CD4-positive, alpha-beta T cell treated with Interleukin-10 for 1 hour (primary cell): ENCODE data around the gene SLC40A1.

ENCODE experiments used
- DNase-seq: peaks from one replicate; pipeline ENCODE4 v3.0.0-alpha.2; 2020

SLC40A1 gene

GRCh38 chr2:189561371-189562038, 19.1 kb downstream of the SLC40A1 start:
- DNase-seq = no peak

GRCh38 chr2:189560273-189560586, 20.4 kb downstream of the SLC40A1 start:
- DNase-seq = no peak

GRCh38 chr2:189559579-189560272, 20.9 kb downstream of the SLC40A1 start:
- no peak for DNase-seq

GRCh38 chr2:189558516-189559272, 21.9 kb downstream of the SLC40A1 start:
- DNase-seq = no peak

GRCh38 chr2:189557373-189557772, 23.2 kb downstream of the SLC40A1 start:
- DNase-seq = no peak

- DNase-seq = no peak
These were observed 24.1 kb downstream of the SLC40A1 start for GRCh38 chr2:189556526-189556925.

- no peak for DNase-seq
These were observed 25.4 kb downstream of the SLC40A1 start for GRCh38 chr2:189555232-189555631.

GRCh38 chr2:189553504-189554088, 27.0 kb downstream of the SLC40A1 start:
- DNase-seq = no peak

GRCh38 chr2:189552991-189553404, 27.6 kb downstream of the SLC40A1 start:
- no peak for DNase-seq

- DNase-seq = no peak
These were observed 28.1 kb downstream of the SLC40A1 start for GRCh38 chr2:189552334-189552990.

GRCh38 chr2:189551808-189552207, 28.8 kb downstream of the SLC40A1 start:
- no peak for DNase-seq

GRCh38 chr2:189549449-189549832, 31.1 kb downstream of the SLC40A1 start:
- DNase-seq = no peak

- no peak for DNase-seq
These were observed 31.7 kb downstream of the SLC40A1 start for GRCh38 chr2:189548666-189549448.

GRCh38 chr2:189545418-189545817, 35.2 kb downstream of the SLC40A1 start:
- DNase-seq = no peak

- no peak for DNase-seq
These were observed 36.1 kb downstream of the SLC40A1 start for GRCh38 chr2:189544318-189545042.

GRCh38 chr2:189543367-189543766, 37.2 kb downstream of the SLC40A1 start:
- no peak for DNase-seq

- no peak for DNase-seq
These were observed 38.3 kb downstream of the SLC40A1 start for GRCh38 chr2:189542145-189542882.

- DNase-seq = no peak
These were observed 39.0 kb downstream of the SLC40A1 start for GRCh38 chr2:189541591-189541990.

GRCh38 chr2:189540551-189540950, 40.0 kb downstream of the SLC40A1 start:
- no peak for DNase-seq

GRCh38 chr2:189538402-189538801, 42.2 kb downstream of the SLC40A1 start:
- no peak for DNase-seq

GRCh38 chr2:189536830-189537229, 43.8 kb downstream of the SLC40A1 start:
- no peak for DNase-seq
